Right lobe of liver (tissue), 4 donors: Measurements from ENCODE around the gene SYTL1.

Experiments
- POLR2A ChIP-seq: fragments of 450-650 bp; IDR thresholded peaks from one replicate; pipeline ENCODE4 v1.6.1; 2017; ENCODE audit warnings: antibody characterized with exemption, mild to moderate bottlenecking
- TF ChIP-seq, protein P1 (sequence below), 4 donors: fragments of 200-600 bp in 3 of 4; fragments of 450-650 bp in 1 of 4; IDR thresholded peaks; one replicate each; pipeline versions ENCODE4 v1.5.1 to v1.8.0; 2016 to 2022; ENCODE audit warnings: antibody characterized with exemption in 4 of 4, mild to moderate bottlenecking in 2 of 4
- donor health status: DM: no; HTN: no; CAD: no.
- donor health status: DM: no; HTN: no; CAD: no.
- donor health status: DM: no; HTN: yes; CAD: no.

DNA sequence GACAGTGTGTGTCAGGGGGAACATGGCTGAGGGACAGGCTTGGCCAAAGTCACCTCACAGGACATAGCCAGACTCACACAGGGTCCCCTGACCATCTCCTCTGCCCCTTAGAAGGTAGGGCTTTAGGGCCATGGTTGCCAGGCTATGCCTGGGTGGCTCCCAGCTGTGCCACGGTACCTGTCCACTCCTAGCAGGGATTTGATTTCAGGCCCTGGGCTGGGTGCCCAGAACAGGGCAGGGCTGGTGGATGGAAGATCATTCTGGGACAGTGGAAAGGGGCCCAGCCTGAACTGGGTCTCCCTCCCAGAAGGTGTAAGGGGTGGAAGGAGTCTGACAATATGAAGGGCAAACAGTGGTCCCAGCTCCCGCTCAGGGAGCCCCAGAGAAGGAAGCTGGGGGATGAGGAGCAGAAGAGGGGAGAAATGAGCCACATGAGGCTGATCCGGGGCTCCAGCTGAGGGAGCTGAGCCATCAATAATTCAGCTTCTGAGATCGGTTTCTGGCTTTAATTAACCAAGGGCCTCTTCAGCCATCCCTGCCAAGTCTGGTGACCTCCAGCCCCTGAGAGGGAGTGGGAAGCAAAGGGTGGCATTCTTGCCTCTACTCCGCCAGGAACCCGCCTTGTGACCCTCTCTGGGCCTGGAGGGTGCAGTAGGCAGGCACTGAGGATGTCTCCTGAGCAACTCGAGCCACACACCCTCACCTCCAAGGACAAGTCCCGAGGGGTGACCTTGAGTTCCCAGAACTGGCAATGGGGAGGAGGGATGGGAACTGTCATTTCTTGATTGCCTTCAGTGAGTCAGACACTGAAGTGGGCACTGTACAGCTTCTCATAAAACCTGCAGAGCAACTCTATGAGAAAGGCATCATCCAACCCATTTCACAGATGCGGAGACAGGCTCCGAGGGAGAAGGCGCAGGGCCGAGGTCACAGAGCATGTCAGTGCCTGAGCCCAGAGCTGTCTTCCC lies 39.2 kb downstream of the SYTL1 start:
- TF ChIP-seq, protein P1, sequence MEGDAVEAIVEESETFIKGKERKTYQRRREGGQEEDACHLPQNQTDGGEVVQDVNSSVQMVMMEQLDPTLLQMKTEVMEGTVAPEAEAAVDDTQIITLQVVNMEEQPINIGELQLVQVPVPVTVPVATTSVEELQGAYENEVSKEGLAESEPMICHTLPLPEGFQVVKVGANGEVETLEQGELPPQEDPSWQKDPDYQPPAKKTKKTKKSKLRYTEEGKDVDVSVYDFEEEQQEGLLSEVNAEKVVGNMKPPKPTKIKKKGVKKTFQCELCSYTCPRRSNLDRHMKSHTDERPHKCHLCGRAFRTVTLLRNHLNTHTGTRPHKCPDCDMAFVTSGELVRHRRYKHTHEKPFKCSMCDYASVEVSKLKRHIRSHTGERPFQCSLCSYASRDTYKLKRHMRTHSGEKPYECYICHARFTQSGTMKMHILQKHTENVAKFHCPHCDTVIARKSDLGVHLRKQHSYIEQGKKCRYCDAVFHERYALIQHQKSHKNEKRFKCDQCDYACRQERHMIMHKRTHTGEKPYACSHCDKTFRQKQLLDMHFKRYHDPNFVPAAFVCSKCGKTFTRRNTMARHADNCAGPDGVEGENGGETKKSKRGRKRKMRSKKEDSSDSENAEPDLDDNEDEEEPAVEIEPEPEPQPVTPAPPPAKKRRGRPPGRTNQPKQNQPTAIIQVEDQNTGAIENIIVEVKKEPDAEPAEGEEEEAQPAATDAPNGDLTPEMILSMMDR (IDR thresholded peaks at IDR 0.05), result no peak
- TF ChIP-seq POLR2A, result no peak
